Measurements from ENCODE around the gene NCK2.

NCK2 gene

DNA sequence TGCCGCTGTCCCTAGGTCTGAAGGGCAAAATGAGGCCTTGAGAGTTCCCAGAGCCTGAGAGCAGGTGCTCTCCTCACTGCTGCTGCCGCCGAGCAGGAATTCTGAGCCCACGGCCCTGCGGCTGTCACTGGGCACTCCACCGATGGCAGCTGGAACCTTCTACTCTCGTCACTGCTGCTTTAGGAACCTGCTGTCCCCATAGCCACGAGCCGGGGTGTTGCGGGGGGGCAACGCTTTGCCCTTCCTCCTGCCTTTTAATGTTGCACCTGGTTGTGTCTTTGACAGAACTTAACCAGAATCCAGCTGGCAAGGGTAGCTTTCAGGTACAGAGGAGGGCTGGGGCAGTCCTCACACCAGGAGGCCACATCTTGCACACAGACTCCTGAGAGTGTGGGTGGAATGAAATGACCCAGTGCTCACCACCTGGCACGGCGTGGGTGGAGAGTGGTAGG lies 32.3 kb downstream of the NCK2 start:
- no peaks in the 10 kb centered on the region for H3K9me3 ChIP-seq (ENCODE audit: severe bottlenecking)
- H3K36me3 ChIP-seq (ENCODE audit: low read depth): peaks cover 7% of the 10 kb centered on the region; the same call in 1 of the 2 replicates
- TF ChIP-seq, protein P1, sequence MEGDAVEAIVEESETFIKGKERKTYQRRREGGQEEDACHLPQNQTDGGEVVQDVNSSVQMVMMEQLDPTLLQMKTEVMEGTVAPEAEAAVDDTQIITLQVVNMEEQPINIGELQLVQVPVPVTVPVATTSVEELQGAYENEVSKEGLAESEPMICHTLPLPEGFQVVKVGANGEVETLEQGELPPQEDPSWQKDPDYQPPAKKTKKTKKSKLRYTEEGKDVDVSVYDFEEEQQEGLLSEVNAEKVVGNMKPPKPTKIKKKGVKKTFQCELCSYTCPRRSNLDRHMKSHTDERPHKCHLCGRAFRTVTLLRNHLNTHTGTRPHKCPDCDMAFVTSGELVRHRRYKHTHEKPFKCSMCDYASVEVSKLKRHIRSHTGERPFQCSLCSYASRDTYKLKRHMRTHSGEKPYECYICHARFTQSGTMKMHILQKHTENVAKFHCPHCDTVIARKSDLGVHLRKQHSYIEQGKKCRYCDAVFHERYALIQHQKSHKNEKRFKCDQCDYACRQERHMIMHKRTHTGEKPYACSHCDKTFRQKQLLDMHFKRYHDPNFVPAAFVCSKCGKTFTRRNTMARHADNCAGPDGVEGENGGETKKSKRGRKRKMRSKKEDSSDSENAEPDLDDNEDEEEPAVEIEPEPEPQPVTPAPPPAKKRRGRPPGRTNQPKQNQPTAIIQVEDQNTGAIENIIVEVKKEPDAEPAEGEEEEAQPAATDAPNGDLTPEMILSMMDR (IDR thresholded peaks at IDR 0.05; ENCODE audit: poor library complexity, severe bottlenecking): no peak
- DNase-seq (ENCODE audit: low spot score) (no peak), ATAC-seq (ENCODE audit: low read depth) (no peak)
- no peaks in the 10 kb centered on the region for H3K27me3 ChIP-seq (ENCODE audit: insufficient read depth, poor library complexity, severe bottlenecking)
- no peak overlapping the region for H3K27ac ChIP-seq (ENCODE audit: poor library complexity, severe bottlenecking)
- H3K4me3 ChIP-seq (ENCODE audit: severe bottlenecking): no peak overlapping the region
- H3K4me1 ChIP-seq (ENCODE audit: insufficient read depth, poor library complexity, severe bottlenecking): no peaks in the 10 kb centered on the region

DNA sequence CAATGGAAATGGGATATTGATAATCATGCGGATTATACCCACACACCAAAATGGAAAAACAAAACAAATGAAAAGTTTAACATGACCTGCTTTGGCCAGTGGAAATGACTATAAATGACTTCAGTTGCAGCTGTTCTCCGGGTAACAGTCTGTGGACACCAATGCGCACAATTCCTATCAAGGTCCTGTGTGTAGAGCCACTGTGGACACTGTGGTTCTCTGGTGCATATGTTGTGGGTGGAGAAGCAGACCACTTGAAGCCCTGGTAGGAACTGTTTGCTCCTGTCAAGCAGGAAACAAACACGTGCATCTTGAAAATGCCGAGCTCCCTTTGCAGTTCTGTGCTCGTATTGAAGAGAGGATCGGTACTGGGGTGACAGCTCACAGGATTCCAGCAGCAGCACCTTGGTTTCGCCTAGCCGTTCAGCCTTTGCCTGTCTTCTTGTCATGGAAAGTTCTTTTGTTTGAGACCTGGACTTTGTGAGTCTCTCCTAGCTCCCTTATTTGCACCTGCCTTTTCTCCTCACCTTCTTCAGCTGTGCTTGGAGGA lies 32.9 kb downstream of the NCK2 start:
- H3K36me3 ChIP-seq (ENCODE audit: low read depth): peaks cover 7% of the 10 kb centered on the region; the same call in 1 of the 2 replicates
- no peak overlapping the region for H3K27ac ChIP-seq (ENCODE audit: poor library complexity, severe bottlenecking)
- H3K4me3 ChIP-seq (ENCODE audit: severe bottlenecking): no peak overlapping the region
- ATAC-seq (ENCODE audit: low read depth): no peak
- no peaks in the 10 kb centered on the region for H3K27me3 ChIP-seq (ENCODE audit: insufficient read depth, poor library complexity, severe bottlenecking)
- DNase-seq (ENCODE audit: low spot score): no peak
- TF ChIP-seq, protein P1 (IDR thresholded peaks at IDR 0.05; ENCODE audit: poor library complexity, severe bottlenecking): no peak
- no peaks in the 10 kb centered on the region for H3K4me1 ChIP-seq (ENCODE audit: insufficient read depth, poor library complexity, severe bottlenecking)
- no peaks in the 10 kb centered on the region for H3K9me3 ChIP-seq (ENCODE audit: severe bottlenecking)

DNA sequence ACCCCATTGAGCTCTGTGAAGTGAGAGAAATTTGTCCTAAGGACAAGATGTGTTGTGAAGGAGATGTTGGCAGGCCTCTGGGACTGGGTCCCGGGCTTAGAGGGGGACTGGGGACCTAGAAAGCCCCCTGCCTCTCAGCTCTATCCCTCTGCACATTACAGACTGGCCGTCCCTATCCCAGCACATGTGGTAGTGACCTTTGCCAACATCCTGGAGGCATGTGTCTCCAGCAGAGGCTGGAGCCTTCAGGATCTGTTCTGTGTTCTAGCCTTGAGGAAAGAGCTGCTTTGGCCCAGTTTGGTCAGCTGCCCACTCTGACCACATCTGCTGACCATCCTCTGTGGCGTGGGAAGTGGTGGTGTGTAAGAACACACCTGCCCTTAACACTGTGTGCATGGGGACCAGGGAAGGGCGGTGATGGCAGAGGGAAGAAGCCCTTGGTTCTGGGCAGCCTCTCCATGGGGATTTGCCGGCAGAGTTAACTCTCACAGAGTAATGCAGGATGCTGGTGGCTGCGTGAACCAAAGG lies 33.4 kb downstream of the NCK2 start:
- Histone ChIP-seq H3K36me3 (ENCODE audit: low read depth) (peaks cover 7% of the 10 kb centered on the region; the same call in 1 of the 2 replicates), H3K9me3 (ENCODE audit: severe bottlenecking) (no peaks in the 10 kb centered on the region), H3K4me1 (ENCODE audit: insufficient read depth, poor library complexity, severe bottlenecking) (no peaks in the 10 kb centered on the region), H3K27ac (ENCODE audit: poor library complexity, severe bottlenecking) (no peak overlapping the region), H3K27me3 (ENCODE audit: insufficient read depth, poor library complexity, severe bottlenecking) (no peaks in the 10 kb centered on the region), H3K4me3 (ENCODE audit: severe bottlenecking) (no peak overlapping the region)
- DNase-seq (ENCODE audit: low spot score) (no peak), ATAC-seq (ENCODE audit: low read depth) (no peak)
- TF ChIP-seq, protein P1 (IDR thresholded peaks at IDR 0.05; ENCODE audit: poor library complexity, severe bottlenecking): no peak

DNA sequence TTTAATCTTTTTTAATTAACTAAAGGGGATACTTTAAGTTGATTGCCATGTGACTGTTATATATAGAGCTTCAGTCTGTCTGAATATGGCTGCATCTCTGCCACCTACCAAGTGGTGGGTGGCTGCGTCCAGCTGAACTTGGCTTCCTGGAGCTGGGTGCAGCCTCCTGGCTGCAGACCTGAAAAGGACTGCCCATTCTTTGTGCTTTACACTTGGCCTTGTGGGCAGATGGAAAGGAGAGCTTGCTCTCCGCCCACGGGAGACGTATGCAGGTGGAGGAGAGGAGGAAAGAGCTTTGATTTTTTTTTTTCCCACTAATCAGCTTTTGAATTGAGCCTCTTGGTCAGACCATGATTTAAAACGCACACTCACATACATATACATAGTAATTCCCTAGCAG lies 34.7 kb downstream of the NCK2 start:
- Histone ChIP-seq H3K27ac (ENCODE audit: poor library complexity, severe bottlenecking) (no peak overlapping the region), H3K4me1 (ENCODE audit: insufficient read depth, poor library complexity, severe bottlenecking) (no peaks in the 10 kb centered on the region), H3K9me3 (ENCODE audit: severe bottlenecking) (no peaks in the 10 kb centered on the region), H3K36me3 (ENCODE audit: low read depth) (peaks cover 4% of the 10 kb centered on the region; the same call in 1 of the 2 replicates), H3K27me3 (ENCODE audit: insufficient read depth, poor library complexity, severe bottlenecking) (no peaks in the 10 kb centered on the region), H3K4me3 (ENCODE audit: severe bottlenecking) (no peak overlapping the region)
- DNase-seq (ENCODE audit: low spot score) (no peak), ATAC-seq (ENCODE audit: low read depth) (no peak)
- TF ChIP-seq, protein P1 (IDR thresholded peaks at IDR 0.05; ENCODE audit: poor library complexity, severe bottlenecking): no peak

DNA sequence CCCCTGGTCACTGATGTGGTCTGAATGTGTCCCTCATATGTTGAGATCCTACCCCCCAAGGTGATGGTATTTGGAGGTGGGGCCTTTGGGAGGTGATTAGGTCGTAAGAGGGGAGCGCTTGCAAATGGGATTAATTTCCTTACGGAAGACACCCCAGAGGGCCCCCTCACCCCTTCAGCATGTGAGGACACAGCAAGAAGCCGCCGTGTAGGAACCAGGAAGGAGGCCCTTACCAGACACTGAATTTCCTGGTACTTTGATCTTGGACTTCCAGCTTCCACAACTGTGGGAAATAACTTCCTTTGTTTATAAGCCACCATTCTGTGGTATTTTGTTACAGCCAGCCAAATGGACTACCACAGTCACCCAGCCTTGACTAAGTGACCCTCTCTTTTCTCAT lies 35.9 kb downstream of the NCK2 start:
- Histone ChIP-seq H3K4me3 (ENCODE audit: severe bottlenecking) (no peak overlapping the region), H3K27me3 (ENCODE audit: insufficient read depth, poor library complexity, severe bottlenecking) (no peaks in the 10 kb centered on the region), H3K27ac (ENCODE audit: poor library complexity, severe bottlenecking) (no peak overlapping the region), H3K9me3 (ENCODE audit: severe bottlenecking) (no peaks in the 10 kb centered on the region), H3K36me3 (ENCODE audit: low read depth) (no peaks in the 10 kb centered on the region; the same call in 1 of the 2 replicates), H3K4me1 (ENCODE audit: insufficient read depth, poor library complexity, severe bottlenecking) (no peaks in the 10 kb centered on the region)
- no peak for DNase-seq (ENCODE audit: low spot score)
- no peak for ATAC-seq (ENCODE audit: low read depth)
- TF ChIP-seq, protein P1 (IDR thresholded peaks at IDR 0.05; ENCODE audit: poor library complexity, severe bottlenecking): no peak
